NK-92 (cell line): Measurements from ENCODE around the gene ZNF791.
"Not testable (repeated sequence)": the region's sequence is repeated elsewhere in the genome, so short reads cannot be mapped to it uniquely, and the experiment has no call there.

Source experiments
- DNase-seq: peaks from one replicate; lab custom pipeline; 2025; ENCODE audit not compliant: unreplicated experiment; lab: John Stamatoyannopoulos, UW

Gene ZNF791

DNA sequence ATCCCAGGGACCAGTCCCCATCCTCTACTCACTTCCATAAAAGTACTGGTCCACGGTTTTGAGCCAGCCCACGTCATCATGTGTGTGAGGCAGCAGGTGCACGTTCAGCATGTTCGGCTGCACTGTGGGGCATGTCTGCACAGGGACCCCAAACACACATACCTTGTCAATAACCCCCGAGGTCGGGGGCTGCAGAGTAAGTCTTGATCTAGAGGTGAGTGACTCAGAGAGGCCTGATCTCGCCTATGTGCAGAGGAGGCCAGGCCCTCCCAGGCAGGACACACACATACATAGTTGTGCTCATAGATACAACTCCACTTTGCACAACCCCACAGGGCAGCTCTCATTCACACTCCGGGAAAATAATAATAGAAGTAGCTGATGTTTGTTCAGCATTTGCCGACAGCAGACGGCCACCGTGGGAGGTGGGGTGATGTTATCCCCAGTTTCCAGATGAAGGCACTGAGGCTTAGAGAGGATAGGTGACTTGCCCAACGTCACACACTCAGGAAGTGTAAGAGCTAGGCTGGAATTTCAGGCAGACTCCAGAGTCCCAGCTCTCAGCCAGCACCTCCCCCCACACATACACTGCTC lies 55.0 kb downstream of the ZNF791 start:
- DNase-seq = no peak

DNA sequence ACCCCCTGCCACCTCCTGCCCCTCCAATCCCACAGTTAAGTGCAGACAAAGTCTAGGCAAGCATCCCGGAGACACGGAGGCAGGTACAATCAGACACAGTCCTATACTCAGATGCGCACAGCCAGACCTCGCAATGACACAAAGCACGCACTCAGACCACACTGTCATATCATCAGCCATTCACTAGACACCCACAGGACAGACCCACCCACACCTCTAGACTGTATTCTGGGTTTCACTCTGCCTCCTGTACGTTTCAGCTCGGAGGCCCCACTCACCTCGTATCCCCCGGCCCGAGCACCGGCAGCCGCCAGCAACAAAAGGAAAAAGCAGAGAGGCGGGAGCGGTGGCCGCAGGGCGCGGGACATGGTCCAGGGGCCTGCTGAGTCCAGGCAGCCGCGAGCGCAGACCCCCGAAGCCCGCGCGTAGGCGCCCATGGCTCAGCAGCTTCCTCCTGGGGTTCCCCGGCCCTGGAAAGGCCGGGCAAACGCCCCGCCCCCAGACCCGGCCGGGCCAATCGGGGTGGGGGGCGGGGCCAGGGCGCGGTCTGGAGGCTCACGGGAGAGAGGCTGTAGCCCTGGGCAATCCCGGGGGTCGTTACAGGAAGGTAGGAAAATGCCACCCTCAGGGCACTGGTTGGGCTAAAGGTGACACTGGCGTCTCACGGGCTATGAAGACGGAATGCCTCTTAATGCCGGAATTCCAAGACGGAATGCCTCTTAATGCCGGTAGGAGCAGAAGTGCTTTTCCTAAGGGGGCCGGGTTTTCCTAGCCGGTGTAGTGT lies 55.7 kb downstream of the ZNF791 start, which contains the start of the genes MAN2B1 and WDR83:
Gene MAN2B1, minus strand, starts transcription at position 478 of the 784 bp plus-strand sequence. Its CDS starts 41 bp downstream, at position 437.
Gene WDR83, plus strand, starts transcription at position 543 of the 784 bp plus-strand sequence. CDS start 2,984 bp downstream, outside the sequence.
- no peak for DNase-seq

GRCh38 chr19:12667731-12668302 lies 57.1 kb downstream of the ZNF791 start:
- DNase-seq = no peak

DNA sequence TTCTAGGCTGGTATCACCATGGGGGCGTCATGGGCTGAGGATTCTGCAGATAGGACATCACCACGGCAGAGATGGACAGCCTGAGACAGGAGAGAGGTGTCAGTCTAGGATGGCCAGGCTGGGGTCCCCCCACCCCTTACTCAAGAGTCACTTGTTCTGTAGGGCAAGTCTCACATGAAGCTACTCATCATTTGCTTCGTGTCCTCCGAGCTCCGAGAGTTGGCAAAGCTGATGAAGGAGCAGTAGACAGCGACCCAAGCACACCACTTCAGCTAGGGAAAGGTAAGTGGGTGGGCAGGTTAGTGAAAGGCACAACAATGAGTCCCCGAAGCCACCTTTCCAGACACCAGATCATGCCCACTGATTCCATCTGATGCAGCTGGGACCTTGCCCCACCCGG lies 57.6 kb downstream of the ZNF791 start:
- no peak for DNase-seq

DNA sequence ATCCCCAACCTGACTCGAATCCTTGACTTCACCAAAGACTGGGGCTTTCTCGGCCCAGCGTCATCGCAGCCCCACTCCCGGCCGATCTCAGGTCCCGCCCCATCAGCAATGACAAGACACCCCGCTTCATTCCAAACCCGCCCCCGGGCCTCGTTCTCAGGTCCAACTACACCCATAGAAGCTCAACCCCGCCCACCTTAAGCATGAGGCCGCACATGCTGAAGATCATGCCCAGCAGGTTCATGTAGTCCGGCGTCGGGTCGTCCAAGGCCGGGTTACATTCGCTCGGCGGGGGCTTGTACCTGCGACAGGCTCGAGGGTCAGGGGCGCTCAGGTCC lies 58.2 kb downstream of the ZNF791 start:
- no peak for DNase-seq

GRCh38 chr19:12669270-12670158 lies 58.8 kb downstream of the ZNF791 start:
- DNase-seq = no peak

GRCh38 chr19:12670159-12670928 lies 59.6 kb downstream of the ZNF791 start:
- DNase-seq = no peak

DNA sequence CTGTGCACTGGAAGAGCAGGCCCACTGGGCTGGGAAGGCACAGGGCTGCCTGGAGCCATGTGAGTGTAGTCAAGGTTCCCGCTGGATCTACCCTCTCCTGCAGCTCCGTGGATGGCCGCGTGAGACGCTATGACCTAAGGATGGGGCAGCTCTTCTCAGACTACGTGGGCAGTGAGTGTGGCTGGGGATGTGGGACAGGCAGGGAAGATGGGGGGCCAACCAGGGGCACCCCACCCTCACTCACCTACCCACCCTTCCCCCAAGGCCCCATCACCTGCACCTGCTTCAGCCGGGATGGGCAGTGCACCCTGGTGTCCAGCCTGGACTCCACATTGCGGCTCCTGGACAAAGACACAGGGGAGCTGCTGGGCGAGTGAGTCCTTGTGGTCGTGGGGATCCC lies 62.0 kb downstream of the ZNF791 start:
- no peak for DNase-seq

- no peak for DNase-seq
Measured at GRCh38 chr19:12675399-12675798, 64.7 kb downstream of the ZNF791 start.

- no peak for DNase-seq
Measured at GRCh38 chr19:12675940-12676339, 65.2 kb downstream of the ZNF791 start.

GRCh38 chr19:12676384-12676792 lies 65.7 kb downstream of the ZNF791 start:
- no peak for DNase-seq

GRCh38 chr19:12676928-12677327 lies 66.2 kb downstream of the ZNF791 start:
- DNase-seq = no peak

GRCh38 chr19:12678039-12678438 lies 67.3 kb downstream of the ZNF791 start:
- DNase-seq = not testable (repeated sequence)

DNA sequence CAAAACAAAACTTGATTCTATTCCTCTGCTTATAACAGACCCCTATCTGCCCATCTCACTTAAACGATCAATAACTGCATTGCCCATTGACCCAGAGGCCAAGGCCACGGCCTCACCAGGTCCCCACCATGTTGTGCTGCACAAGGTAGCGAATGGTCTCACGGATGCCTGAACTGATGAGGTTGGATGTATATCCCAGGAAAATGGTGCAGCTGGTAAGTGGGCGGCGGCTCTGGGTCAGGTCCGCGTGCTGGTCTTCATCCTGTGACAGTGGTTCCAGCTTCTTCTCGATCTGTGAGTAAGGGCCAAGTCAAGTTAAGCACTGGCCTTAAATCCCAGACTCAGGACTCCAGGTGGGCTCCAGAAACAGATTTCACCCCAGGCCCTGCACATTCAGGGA lies 69.3 kb downstream of the ZNF791 start:
- DNase-seq = no peak

DNA sequence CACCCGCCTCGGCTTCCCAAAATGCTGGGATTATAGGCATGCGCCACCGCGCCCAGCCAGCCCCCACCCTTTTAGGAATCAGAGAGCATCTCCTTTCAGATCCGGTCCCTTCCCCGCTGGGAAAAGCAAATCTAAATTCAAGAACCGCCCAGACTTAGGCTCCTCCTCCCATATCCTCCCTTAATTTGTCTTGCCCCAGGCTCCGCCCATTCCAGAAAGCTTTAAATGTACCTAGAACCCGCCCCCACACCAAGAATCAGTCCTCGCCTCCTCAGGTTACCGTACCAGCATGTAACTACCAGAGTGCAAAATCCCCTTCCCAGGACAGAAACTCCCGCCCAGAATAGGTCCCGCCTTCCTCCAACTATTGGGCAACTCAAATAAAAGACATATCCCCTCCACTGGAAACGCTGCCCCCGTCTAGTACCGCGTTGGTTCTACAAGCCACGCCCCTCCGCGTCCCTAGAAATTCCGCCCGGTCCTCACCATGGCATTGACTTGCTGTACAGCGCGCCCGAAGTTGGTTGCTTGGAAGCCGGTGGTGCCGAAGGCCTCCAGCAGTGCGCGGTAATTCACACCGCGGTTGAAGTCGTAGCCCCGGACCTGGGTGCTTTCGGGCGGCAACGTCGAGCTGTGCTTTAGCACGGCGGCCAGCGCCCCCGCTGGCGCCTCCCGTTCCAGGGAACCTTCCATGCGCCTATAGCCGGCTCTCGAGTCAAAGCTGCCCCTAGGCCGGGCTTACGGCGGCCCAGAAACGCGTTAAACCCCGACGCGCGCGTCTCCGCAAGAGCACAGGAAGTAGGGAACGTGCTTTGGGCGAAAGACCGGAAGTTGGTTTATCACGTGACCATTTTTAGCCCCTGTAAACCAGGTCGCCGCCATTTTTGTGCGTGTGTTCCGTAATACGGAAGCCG lies 70.6 kb downstream of the ZNF791 start, which contains the start of gene DHPS:
Gene DHPS, minus strand, starts transcription at position 807 of the 914 bp plus-strand sequence. Its CDS starts 114 bp downstream, at position 693.
- peak; percentile 55 for DNase-seq
